Measurements from ENCODE around the gene PXDC1.

PXDC1 gene

DNA sequence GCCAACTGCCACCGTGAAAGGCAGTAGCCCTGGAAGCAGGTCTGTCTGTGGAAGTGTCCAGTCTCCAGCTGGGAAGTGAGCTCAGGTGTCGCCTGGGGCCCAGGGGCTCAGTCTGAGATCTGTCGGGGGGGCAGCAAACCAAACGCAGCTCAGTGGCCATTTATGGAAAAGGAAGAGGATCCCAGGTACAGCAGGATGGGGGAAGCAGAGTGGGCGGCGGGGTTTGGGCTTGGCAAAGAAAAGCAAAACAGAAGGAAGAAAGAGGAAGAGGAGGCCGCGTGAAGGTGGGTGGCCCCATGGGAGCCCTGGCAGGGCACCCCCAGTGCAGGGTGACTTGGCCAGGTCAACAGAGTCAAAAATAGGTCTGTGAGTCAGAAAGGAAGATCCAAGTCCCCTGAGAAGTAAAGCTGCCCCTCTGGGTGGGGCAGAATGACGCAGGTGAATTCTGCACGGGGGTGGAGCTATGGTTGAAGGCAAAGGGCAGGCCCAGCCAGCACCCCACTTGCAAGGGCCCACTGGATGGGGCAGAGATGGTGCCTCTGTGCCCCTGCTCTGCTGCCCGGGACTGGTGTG, 5.3 kb downstream of the PXDC1 start:
- no peak for DNase-seq

DNA sequence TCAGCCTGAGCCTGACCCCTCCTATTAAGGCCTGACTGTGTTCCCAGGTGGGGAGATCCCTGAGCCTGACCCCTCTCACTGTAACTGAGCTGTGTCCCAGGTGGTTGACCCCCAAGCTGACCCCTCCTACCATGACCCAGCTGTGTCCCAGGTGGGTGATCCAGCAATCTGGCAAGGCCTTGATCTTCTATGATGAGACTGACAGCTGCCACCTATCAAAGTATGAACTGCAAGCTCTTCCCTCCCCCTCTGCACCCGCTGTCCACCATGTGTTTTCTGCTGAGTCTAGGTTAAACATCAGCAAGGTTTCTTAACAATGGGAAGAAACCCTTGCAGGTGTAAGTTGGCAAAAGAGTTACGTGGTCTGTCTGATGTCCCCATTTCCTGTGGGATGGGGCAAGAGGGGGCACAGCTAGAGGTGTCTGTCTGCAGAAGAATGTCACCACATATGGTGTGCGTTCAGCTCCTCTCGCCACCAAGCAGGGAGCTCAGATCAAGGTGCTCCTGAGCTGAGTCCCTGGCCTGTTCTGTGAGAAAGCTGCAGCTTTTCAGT, 5.9 kb downstream of the PXDC1 start:
- DNase-seq, result no peak

DNA sequence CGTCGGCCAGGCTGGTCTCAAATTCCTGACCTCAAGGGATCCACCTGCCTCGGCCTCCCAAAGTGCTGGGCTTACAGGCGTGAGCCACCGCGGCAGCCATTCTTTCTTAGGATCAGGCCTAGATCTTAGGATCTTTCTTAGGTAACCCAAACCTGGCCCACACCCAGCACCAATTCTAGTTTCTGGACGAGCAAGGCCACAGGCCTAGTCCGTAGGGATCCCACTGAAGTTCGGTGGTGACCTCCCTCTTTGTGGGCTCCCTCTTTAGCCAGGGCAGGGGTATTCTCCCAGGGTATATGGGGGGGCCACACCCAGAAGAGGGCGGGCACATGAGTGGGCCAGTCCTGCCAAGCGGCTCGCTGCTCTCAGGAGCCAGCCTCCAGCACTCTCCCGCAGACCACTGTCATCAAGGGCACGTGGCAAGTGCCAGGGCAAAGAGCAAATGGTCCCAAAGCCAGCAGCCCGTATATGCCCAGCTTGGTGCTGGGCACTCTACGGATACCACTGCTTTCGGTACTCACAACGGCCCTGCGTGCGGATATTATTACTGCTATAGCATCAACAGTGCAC, 6.5 kb downstream of the PXDC1 start:
- no peak for DNase-seq

DNA sequence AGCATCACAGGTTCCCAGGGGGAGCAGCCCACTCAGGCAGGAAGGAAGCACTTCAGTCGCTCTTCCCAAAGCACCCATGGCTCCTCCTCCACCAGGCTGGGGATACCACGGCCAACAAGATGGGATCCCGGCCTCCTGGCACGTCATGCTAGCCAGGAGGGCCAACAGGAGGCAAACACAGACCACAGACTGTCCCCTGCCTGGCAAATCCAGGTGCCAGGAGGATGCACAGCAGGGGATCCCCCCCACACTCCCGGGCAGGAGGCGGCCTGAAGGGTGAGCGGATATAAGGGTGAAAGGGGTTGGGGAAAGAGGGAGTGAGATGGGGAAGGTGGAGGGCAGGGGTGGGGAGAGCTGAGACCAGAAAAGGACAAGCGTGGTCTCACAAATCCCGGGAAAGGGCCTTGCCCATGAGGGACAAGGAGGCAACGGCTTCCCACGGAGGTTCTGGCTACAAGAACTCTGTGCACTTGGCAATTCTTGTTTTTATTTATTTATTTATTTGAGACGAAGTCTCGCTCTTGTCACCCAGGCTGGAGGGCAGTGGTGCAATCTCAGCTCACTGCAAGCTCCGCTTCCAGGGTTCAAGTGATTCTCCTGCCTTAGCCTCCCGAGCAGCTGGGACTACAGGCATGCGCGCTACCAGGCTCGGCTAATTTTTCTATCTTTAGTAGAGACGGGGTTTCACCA, 7.2 kb downstream of the PXDC1 start:
- DNase-seq, result no peak

DNA sequence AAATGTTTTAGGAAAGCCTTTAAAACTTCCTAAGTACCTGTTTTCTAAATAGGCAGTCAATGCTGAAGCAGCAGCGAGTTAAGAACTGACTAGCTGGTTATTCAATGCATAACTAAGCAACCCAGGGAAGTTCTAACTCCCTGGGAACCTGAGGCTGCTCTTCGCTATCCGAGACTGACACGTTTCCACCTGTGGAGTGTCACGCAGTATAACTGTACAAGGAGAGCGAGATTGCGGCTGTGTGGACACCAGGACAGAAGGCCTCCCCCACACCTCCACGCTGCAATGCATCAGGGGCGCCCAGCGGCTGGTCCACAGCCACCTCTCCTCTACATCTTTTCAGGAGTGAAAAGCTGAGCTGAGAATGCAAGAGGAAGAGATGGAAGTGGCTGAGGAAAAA, 8.0 kb downstream of the PXDC1 start:
- no peak for DNase-seq

DNA sequence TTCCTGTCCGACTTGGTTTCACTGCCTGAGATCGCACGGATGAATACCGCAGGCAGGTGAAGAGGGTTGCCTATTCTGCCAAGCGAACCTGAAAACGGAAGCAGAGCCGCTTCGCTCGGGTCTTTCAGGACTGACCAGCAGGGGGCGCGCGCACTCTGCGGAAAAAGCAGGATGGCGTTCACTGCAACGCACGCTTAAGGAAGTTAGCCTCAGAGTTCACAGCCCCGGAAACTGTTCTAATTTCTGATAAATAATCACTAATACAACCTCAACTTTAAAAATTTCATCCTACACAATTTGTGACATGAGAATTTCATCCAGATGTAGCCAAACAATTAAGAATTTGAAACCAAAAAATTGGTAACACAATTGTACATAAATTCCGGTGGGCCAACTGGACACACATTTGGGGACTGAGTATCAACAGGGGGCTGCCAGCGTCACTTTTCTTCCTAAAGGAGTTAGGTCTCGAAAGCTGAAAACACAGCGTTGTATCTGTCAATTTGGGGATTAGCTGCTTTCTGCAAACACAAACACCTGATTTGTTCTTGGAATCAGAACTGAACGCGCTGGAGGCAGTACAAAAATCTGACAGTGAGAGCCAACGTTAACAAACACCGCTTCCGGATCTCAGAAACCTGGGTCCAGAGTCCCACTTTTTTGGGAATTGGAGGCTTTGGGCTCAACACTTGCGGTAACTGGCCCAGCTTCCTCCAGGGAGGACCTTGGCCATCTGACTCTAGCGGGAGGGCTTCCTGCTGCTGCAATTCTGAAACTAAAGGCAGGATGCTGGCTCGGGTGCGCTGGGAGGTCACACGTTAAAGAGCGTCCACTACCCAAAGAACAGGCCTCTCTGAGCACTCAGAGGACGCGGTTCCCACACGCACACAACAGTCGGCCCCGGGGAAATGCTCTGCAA, 8.8 kb downstream of the PXDC1 start:
- DNase-seq, result peak; percentile 87

DNA sequence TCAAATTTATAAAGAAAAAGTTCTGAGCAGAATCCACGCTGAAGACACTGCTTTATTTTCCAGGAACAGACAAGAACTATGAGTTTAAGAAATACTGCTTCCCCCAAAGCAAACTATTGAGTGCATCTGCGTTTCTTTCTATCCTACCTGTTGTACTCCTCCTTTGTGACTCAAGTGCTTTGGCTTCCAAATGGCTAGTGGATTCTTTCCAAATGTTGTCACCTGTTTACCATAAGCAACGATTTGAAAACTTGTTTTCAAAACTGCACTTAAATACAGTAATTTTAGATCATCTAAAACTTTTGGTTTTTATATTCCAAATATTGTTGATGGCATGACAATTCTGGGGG, 9.5 kb downstream of the PXDC1 start:
- no peak for DNase-seq

DNA sequence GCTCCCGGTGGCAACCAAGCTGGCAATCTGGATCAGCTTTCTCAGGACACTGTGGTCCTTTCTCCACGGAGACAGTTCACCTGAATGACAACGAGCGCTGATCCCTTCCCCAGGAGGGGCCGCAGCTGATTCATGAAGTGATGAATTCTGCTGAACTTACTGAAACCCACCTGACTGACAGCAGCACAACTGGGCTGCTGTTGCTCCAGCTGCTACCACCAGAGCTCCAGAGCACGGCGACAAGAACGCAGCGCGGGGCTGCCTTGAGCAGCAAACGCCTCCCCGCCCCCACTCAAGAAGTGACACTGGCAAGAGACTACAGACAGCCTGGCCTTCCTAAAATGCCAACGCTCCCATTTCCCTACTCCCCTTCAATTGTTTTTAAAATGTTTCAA, 10.0 kb downstream of the PXDC1 start:
- no peak for DNase-seq

DNA sequence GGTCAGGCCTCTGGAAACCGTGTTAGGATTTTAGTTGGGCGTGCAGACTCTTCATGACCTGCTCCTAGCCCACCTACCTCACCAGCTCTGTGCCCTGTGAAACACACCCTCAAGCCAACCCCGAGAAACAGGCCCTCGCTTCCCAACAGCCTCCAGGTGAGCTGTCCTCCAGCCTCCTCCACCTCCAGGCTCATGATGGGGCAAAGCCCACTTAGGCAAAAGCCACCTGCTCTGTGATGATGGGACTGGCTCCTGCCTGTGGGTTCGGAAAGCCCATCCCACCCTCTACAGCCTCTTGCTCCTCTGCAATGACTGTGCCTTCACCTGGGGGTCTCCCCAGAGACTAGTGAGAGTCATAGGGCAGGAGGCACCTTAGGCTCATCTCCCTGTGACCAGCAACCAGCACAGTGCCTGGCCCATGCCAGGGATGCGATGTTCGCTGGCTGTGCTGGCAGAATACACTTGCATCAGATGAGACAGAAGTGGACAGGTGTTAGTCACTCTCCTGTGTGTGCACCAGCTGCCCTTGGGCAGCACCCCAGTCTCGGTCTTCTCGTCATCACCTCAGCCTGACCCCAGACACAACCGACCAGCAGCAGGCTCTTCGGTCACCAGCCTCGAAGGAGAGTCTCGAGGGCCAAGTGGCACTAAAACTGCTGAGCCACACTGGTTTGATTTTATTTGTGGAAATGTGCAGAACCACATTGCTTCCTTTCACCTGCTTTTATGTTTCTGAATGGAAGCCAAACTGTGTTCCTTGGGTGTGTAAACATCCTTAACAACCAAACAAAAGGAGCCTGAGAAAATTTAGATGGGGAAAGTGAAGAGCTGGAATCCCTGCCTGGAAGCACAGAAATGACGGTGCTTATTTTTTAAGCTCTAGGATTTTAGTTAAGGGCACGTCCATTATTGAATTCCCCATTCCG, 10.7 kb downstream of the PXDC1 start:
- no peak for DNase-seq

DNA sequence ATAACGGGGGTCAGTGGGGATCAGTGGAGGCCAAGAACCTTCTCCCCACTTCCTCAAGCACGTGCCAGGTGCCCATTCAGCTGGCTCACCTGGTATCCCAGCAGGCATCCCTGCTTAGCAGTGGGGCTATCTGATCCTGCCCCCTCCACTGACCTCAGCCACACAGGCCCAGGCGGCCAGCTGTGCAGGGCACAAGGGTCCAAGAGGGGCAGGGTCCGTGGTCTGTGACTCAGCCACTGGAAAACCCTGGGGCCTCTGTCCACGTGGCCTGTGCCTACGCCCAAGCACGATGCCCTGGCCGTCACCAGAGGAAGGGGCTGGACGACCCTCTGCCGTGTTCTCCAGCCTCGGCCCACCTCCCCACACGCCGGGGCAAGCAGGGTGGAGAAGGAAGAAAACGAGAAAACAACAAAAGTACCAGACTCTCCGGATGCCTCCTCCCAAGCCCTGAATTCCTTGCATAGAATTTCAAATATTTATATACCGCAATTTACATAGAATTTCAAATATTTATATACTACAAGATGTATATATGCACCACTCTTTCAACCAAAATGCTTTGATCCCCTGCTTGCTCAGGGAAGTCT, 12.1 kb downstream of the PXDC1 start:
- no peak for DNase-seq

DNA sequence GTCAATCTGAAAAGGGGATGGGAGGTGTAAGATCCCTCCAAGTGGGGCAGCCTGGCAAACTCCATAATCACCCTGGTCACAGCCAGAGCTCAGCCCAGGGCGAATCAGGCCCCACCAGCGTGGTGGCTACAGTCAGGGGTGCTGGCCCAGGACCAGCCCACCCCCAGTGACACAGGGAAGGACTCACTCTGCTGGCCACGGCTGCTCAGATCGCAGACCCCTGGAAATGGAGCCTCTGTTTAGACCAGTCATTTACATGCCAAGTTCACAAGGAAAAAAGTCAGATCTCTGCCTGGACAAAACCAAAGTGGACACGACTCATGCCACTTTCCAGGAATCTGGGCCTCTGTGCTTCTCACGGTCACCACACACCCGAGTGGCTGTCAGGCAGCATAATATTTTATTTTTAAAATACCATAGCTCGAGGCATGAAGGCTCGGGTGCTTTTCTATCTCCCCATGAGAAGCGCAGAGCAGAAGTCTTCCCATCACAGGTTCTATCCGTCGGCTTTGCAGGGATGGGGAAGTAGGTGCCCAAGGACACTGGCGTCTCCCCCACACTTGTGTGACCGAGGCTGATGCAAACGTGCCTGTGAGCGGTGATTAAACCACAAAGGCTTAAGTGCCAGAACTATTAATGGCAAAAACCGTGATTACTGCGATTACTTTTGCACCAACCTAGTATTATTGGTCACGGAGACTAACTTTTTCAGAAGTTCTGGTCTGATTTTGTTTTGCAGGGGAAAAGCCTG, 13.0 kb downstream of the PXDC1 start:
- no peak for DNase-seq

DNA sequence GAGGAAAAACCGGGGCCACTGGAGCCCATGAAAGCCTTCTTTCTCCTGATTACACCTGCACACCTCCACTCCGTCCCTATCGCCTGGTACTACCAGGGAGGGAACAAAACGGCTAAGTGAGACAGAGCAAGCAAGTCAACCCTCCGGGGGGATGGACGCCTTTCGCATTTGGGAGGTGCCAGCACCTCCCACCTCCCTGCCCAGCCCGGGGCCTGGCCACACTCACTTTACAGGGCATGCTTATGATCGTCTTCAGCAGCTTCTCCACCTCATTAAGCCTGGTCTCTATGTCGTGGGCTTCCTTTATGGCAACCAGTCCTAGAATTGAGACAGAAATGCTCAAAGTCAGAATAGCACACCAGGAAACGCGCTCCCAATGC, 13.7 kb downstream of the PXDC1 start:
- DNase-seq, result no peak

DNA sequence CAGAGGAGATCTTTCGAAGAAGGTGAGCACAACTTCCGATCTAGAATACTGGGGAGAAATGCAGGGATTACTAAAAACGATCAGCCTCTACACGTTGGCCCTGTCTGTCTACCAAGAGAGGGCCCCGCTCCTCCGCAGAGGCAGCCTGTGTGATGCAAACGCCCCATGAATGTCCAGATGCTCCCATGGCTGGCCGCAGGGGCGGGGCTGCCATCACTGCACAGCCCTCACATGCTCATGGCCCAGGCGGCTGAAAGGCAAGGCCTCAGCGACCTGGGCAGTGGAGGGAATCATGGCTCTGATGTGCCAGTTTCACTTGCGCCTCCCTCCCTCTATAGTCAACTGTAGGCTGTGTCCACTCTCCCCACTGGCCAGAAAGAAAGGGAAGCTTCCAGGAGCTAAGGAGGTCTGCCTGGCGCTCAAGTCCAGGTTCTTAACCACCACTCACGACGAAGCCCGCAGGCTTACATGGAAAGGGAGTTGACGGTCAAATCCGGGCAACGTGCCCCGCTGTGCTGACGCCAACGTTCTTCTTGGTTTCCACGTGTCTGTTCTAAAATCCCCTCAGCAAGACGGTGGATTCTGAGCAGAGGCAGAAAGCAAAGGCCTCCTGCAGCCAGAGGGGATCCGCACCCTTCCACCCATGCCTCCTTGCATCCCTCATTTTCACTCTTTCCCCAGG, 14.2 kb downstream of the PXDC1 start:
- DNase-seq, result no peak

DNA sequence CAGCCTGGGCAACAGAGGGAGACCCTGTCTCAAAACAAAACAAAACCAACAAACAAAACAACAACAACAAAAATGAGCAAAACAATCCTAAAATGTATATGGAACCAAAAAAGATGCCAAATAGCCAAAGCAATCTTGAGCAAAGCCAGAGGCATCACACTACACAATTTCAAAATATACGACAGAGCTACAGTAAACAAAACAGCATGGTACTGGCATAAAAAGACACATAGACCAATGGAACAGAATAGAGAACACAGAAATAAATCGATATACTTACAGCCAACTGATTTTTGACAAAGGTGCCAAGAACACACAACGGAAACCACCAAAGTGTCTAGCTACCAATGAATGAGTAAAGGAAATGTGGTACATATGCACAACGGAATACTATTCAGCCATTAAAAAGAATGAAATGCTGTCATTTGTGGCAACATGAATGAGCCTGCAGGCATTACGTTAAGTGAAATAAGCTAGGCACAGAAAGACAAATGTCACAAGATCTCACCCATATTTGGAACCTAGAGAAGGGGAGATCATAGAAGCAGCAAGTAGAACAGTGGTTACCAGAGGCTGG, 16.4 kb downstream of the PXDC1 start:
- DNase-seq, result no peak

DNA sequence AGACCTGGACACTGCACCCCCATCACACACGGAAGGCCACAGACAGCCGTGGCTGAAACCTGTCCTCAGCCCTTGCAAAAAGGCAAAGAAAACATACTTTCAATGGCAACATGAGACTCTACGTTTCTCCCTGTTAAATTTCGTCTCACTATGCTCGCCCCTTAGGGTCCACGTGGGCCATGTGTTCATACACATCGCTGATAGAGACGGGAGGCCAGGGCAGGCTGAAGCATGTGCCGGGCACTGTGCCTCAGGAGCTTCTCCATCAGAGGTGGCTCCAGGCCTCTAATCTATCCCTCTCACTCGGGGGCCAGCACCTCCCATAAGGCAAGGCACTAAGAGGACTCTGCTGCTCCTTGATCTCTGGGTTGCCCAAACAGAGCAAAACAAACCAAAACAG, 17.5 kb downstream of the PXDC1 start:
- no peak for DNase-seq

DNA sequence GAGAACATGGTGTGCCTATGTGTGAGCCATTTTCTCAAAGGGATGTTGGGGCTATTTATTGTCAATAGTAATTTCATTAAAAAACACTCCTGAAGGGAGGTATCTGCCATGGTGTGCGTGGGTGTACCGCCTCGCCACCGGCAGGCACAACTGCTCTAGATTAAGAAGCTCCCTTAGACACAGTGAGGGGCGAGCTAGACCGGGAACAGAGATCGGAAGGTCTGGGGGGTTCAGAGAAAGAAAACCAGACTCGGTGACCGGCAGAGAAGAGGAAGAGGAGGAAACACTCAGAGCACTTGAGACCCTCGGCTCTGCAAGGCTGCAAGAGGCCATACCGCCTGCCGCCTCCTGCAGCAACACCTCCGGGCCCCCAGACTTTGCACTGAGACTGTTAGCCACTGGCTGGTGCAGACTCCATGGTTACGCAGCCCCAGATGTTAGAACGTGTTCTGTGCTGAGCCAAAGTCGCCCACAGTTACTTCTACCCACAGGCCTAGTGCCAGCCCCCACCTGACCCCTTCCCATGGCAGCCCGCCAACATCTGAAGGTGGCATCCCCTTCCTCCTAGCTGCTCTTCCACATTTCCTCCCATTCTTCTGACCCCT, 18.1 kb downstream of the PXDC1 start:
- DNase-seq, result no peak

DNA sequence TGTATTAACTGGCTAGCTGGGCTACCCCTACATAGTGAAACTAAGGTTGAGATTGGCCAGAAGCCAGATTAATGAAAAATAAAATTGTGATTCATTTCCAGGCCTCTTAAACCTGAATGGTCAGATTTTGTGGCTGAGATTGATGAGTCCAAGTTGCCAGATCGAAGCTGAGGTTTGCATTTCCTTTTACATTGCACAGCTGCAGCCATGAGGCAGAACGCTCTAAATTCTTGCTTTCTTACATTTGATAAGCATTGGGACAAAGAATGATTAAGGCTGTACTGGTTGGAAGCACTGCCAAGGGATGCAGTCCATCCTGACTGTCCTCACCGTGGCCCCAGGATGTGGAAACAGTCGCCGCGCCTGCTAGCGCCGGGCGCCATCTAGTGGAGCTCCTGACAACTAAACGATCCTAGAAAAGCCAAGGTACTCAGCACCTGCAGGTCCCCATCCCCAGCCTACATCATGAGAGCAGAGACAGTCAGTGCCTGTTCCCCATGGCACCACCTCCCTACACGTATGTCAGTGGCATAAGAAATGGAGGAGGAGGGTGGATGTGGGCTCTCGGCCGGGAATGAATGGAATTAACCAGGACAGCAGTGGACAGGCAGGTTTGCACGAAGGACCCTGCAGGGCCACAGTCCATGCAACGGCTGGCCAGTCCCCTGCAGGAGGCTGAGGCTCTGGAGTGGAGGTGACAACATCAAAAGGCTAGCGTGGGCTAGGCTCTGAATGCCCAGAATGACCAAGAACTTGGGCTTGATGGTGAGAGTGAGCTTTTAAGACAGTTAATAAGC, 19.0 kb downstream of the PXDC1 start:
- DNase-seq, result peak; percentile 65

DNA sequence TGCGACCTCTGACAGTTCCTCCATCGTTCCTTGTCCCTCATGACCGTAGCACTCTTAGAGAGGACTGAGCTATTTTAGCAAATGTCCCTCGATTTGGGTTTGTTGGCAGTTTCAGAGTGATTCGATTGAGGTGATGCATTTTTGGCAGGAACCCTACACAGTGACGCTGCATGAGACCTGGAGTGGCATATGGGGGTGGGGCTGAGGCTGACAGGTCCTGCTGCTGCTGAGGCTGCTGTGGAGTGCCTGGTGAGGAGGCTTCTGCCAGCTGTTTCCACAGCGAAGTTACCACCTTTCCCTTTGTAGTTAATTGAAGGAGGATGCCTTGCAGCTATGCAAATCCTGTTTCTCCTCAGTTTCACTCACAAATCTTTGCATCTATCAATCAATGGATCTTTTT, 19.8 kb downstream of the PXDC1 start:
- DNase-seq, result no peak
